Muscle layer of colon (tissue), 2 donors: ENCODE measurements around the gene B4GAT1.
A peak's percentile ranks its signal among the peaks of the same experiment; 100 is the strongest.
"Not testable (repeated sequence)": the region's sequence is repeated elsewhere in the genome, so short reads cannot be mapped to it uniquely, and the experiment has no call there.

Source experiments
- H3K27ac ChIP-seq: one replicate; pipeline ENCODE4 v1.7.0; 2013; ENCODE audit warnings: low read depth, mild to moderate bottlenecking, low read length, moderate library complexity
- H3K27me3 ChIP-seq, 2 donors: one replicate each; pipeline ENCODE4 v1.7.0; 2013; ENCODE audit warnings: low read length in 2 of 2, mild to moderate bottlenecking in 2 of 2; ENCODE audit not compliant: insufficient read depth in 2 of 2, control insufficient read depth in 1 of 2
- H3K36me3 ChIP-seq: one replicate; pipeline ENCODE4 v1.7.0; 2013; ENCODE audit warnings: mild to moderate bottlenecking, low read length; ENCODE audit not compliant: insufficient read depth
- H3K4me1 ChIP-seq: one replicate; pipeline ENCODE4 v1.7.0; 2013; ENCODE audit warnings: mild to moderate bottlenecking, low read length; ENCODE audit not compliant: insufficient read depth
- H3K4me3 ChIP-seq, 2 donors: one replicate each; pipeline ENCODE4 v1.7.0; 2013; ENCODE audit warnings: low read length in 2 of 2, low read depth in 1 of 2, mild to moderate bottlenecking in 1 of 2, moderate library complexity in 1 of 2
- H3K9ac ChIP-seq: one replicate; pipeline ENCODE4 v1.7.0; 2013; ENCODE audit warnings: low read length
- H3K9me3 ChIP-seq: one replicate; pipeline ENCODE4 v1.7.0; 2013; ENCODE audit warnings: mild to moderate bottlenecking, low read length
- donor health status: abdominal sarcoma.
- donor health status: Adenocarcinoma of cecum.

B4GAT1 gene

GRCh38 chr11:66360406-66361073 lies 13.1 kb upstream of the B4GAT1 start:
- Histone ChIP-seq H3K36me3 (no peaks in the 10 kb centered on the region), H3K4me1 (no peaks in the 10 kb centered on the region), H3K4me3 (no peak overlapping the region), H3K27ac (no peak overlapping the region), H3K27me3 (no peaks in the 10 kb centered on the region), H3K9me3 (no peaks in the 10 kb centered on the region), H3K9ac (no peak overlapping the region)

GRCh38 chr11:66359662-66360087 lies 12.2 kb upstream of the B4GAT1 start:
- H3K9me3 ChIP-seq: no peaks in the 10 kb centered on the region
- H3K36me3 ChIP-seq: no peaks in the 10 kb centered on the region

GRCh38 chr11:66350560-66351235 lies 3.3 kb upstream of the B4GAT1 start:
- not testable (repeated sequence) for H3K27ac ChIP-seq, H3K9ac ChIP-seq, H3K27me3 ChIP-seq, H3K9me3 ChIP-seq, H3K4me3 ChIP-seq, H3K36me3 ChIP-seq
- peaks cover 16% of the 10 kb centered on the region for H3K4me1 ChIP-seq

More at GRCh38 chr11:66359662-66360087, 12.2 kb upstream of the B4GAT1 start:
- Histone ChIP-seq H3K9ac (no peak overlapping the region), H3K4me1 (no peaks in the 10 kb centered on the region), H3K4me3 (no peak overlapping the region), H3K27ac (no peak overlapping the region), H3K27me3 (no peaks in the 10 kb centered on the region)

GRCh38 chr11:66349084-66349386 lies 1.6 kb upstream of the B4GAT1 start:
- Histone ChIP-seq H3K4me1 (peaks cover 26% of the 10 kb centered on the region), H3K4me3 (no peak overlapping the region), H3K27me3 (no peaks in the 10 kb centered on the region), H3K9ac (no peak overlapping the region), H3K9me3 (no peaks in the 10 kb centered on the region), H3K36me3 (no peaks in the 10 kb centered on the region), H3K27ac (no peak overlapping the region)

- peaks cover 37% of the 10 kb centered on the region for H3K4me1 ChIP-seq
Measured at GRCh38 chr11:66346476-66347424, 679 bp downstream of the B4GAT1 start.

GRCh38 chr11:66345316-66345649 lies 2.1 kb downstream of the B4GAT1 start:
- H3K4me3 ChIP-seq: peak overlapping the region; percentile 58 to 93
- H3K36me3 ChIP-seq: peaks cover 17% of the 10 kb centered on the region
- H3K27me3 ChIP-seq: no peaks in the 10 kb centered on the region
- H3K4me1 ChIP-seq: peaks cover 37% of the 10 kb centered on the region
- no peaks in the 10 kb centered on the region for H3K9me3 ChIP-seq
- peak overlapping the region; percentile 75 for H3K9ac ChIP-seq
- H3K27ac ChIP-seq: peak overlapping the region; percentile 89

More at GRCh38 chr11:66346476-66347424, 679 bp downstream of the B4GAT1 start:
- Histone ChIP-seq H3K36me3 (peaks cover 4% of the 10 kb centered on the region), H3K9ac (peak overlapping the region; percentile 75), H3K9me3 (no peaks in the 10 kb centered on the region), H3K4me3 (peak overlapping the region; percentile 59 to 93), H3K27me3 (no peaks in the 10 kb centered on the region), H3K27ac (peak overlapping the region; percentile 65)

- Histone ChIP-seq H3K9me3 (no peaks in the 10 kb centered on the region), H3K27me3 (no peaks in the 10 kb centered on the region), H3K4me3 (peak within 1 kb of the TSS; percentile 93 to 97), H3K4me1 (peaks cover 37% of the 10 kb centered on the region), H3K36me3 (peaks cover 22% of the 10 kb centered on the region), H3K27ac (peak within 1 kb of the TSS; percentile 89), H3K9ac (peak within 1 kb of the TSS; percentile 95)
Measured at GRCh38 chr11:66344550-66345315, 2.7 kb downstream of the B4GAT1 start, which contains the start of gene BRMS1. Gene BRMS1 (minus strand): TSS chr11:66345104. CDS start chr11:66342234, 2,870 bp downstream.

GRCh38 chr11:66343176-66343575 lies 4.3 kb downstream of the B4GAT1 start:
- Histone ChIP-seq H3K27ac (no peak overlapping the region), H3K4me3 (no peak overlapping the region), H3K9ac (no peak overlapping the region), H3K36me3 (peaks cover 36% of the 10 kb centered on the region), H3K9me3 (no peaks in the 10 kb centered on the region), H3K27me3 (no peaks in the 10 kb centered on the region), H3K4me1 (peaks cover 34% of the 10 kb centered on the region)

GRCh38 chr11:66341502-66342126 lies 5.8 kb downstream of the B4GAT1 start:
- Histone ChIP-seq H3K9me3 (no peaks in the 10 kb centered on the region), H3K4me1 (peaks cover 34% of the 10 kb centered on the region), H3K9ac (no peak overlapping the region), H3K36me3 (peaks cover 42% of the 10 kb centered on the region), H3K27ac (no peak overlapping the region), H3K27me3 (no peaks in the 10 kb centered on the region), H3K4me3 (no peak overlapping the region)

- Histone ChIP-seq H3K27ac (no peak overlapping the region), H3K4me1 (peaks cover 32% of the 10 kb centered on the region), H3K9ac (no peak overlapping the region), H3K36me3 (peaks cover 42% of the 10 kb centered on the region), H3K27me3 (no peaks in the 10 kb centered on the region), H3K9me3 (no peaks in the 10 kb centered on the region), H3K4me3 (no peak overlapping the region)
Measured at GRCh38 chr11:66340596-66341501, 6.6 kb downstream of the B4GAT1 start.
